Measurements from ENCODE around the gene ARGLU1. TPM values are rescaled to one million over a fixed set of nuclear protein-coding genes. Genes with fewer than 3 reads are reported as not detected.
A peak's percentile ranks its signal among the peaks of the same experiment; 100 is the strongest.

Gene ARGLU1
- polyA plus RNA-seq, 1 donor (not counting 4 experiments of a cell fraction or from before 2014, with no cell fraction given) = 96.8 TPM

DNA sequence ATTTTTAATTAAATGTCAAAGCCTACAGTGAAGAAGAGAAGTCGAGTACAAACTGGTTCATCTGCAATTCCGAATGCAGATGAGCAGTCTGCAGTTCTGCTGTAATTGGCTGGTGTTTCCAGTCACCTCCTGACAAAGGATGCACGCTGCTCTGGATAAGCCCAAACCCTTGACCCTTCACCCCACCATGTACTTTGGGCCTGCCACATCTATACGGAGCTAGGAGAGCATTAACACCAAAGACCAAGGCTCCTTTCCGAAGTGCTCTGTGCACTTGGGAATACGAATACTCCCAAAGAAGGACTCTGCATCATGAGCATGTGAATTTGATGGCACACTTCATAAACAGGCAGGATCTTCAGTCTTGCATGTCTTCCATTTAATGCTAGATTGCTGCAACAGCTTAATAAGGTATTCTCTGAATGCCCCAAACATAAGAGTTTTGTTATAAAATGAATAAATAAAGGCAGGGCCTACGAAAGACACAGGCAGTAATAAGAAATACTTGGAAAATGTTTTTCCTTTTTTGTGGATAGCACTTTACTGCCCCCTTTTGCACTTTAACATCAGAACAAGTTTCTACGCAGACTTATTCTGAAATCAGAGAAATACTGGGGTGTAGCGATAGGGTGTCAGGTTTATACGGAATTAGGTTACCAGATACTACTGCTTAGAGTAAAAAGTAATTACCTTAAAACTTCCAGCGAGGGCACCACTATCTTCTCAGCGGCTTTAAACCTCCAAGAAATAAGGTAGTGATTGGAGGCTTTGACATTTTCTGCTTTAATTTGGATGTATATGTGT, 47.5 kb downstream of the ARGLU1 start:
- DNase-seq (ENCODE audit: low read depth, low spot score) = no peak
- H3K9ac ChIP-seq (ENCODE audit: control insufficient read depth, extremely low read depth, insufficient read depth, low read length) = no peak overlapping the region
- no peaks in the 10 kb centered on the region for H3K9me3 ChIP-seq (ENCODE audit: control insufficient read depth, low read depth, low read length)
- H2AFZ ChIP-seq (ENCODE audit: control insufficient read depth, low read length) = no peak overlapping the region
- H3K27me3 ChIP-seq (ENCODE audit: control insufficient read depth, extremely low read depth, insufficient read depth, low read length) = no peaks in the 10 kb centered on the region
- peak overlapping the region; percentile 63 for H3K27ac ChIP-seq (ENCODE audit: control insufficient read depth, insufficient read depth, low read length)
- peaks cover 59% of the 10 kb centered on the region for H3K4me1 ChIP-seq (ENCODE audit: control insufficient read depth, extremely low read depth, insufficient read depth, low read length)
- dilution Hi-C loops (cut with MboI; ENCODE audit: extremely low pct_ligation_motif_present, low sequenced_read_pairs) = no loop called here
- peak overlapping the region; percentile 76 for H3K4me2 ChIP-seq (ENCODE audit: control insufficient read depth, extremely low read depth, insufficient read depth, low read depth, low read length)
- peaks cover 100% of the 10 kb centered on the region for H3K79me2 ChIP-seq (ENCODE audit: control insufficient read depth, insufficient read depth, low read length)
- FAIRE-seq = no peak
- H4K20me1 ChIP-seq (ENCODE audit: control insufficient read depth, extremely low read depth, insufficient read depth, low read length) = peaks cover 6% of the 10 kb centered on the region
- no peak overlapping the region for H3K4me3 ChIP-seq (ENCODE audit: control insufficient read depth in 2 of 3, extremely low read depth in 1 of 3, insufficient read depth in 2 of 3, low read depth in 1 of 3, low read length in 3 of 3)
- TF ChIP-seq EZH2 (IDR thresholded peaks at IDR 0.05; ENCODE audit: low read length) = no peak
- TF ChIP-seq, protein P1, sequence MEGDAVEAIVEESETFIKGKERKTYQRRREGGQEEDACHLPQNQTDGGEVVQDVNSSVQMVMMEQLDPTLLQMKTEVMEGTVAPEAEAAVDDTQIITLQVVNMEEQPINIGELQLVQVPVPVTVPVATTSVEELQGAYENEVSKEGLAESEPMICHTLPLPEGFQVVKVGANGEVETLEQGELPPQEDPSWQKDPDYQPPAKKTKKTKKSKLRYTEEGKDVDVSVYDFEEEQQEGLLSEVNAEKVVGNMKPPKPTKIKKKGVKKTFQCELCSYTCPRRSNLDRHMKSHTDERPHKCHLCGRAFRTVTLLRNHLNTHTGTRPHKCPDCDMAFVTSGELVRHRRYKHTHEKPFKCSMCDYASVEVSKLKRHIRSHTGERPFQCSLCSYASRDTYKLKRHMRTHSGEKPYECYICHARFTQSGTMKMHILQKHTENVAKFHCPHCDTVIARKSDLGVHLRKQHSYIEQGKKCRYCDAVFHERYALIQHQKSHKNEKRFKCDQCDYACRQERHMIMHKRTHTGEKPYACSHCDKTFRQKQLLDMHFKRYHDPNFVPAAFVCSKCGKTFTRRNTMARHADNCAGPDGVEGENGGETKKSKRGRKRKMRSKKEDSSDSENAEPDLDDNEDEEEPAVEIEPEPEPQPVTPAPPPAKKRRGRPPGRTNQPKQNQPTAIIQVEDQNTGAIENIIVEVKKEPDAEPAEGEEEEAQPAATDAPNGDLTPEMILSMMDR (optimal IDR thresholded peaks at IDR 0.05 in 1 of 3, IDR thresholded peaks at IDR 0.05 in 1 of 3, conservative IDR thresholded peaks at IDR 0.05 in 1 of 3; ENCODE audit: extremely low read depth in 1 of 3, insufficient read depth in 2 of 3, low read length in 3 of 3) = peak in 1 of 3 experiments; percentile 20
- H3K36me3 ChIP-seq (ENCODE audit: control insufficient read depth in 2 of 2, extremely low read depth in 1 of 2, insufficient read depth in 2 of 2, low read length in 2 of 2) = peaks cover 1 to 5% of the 10 kb centered on the region in 2 experiments
- peaks cover 2% of the 10 kb centered on the region for H3K9me1 ChIP-seq (ENCODE audit: control insufficient read depth, extremely low read depth, insufficient read depth, low read length)

GRCh38 chr13:106518512-106518911, 49.4 kb downstream of the ARGLU1 start:
- Histone ChIP-seq H3K9me3 (ENCODE audit: control insufficient read depth, low read depth, low read length) (no peaks in the 10 kb centered on the region), H3K9me1 (ENCODE audit: control insufficient read depth, extremely low read depth, insufficient read depth, low read length) (peaks cover 2% of the 10 kb centered on the region), H4K20me1 (ENCODE audit: control insufficient read depth, extremely low read depth, insufficient read depth, low read length) (peaks cover 5% of the 10 kb centered on the region), H3K4me2 (ENCODE audit: control insufficient read depth, extremely low read depth, insufficient read depth, low read depth, low read length) (no peak overlapping the region), H3K4me3 (ENCODE audit: control insufficient read depth in 2 of 3, extremely low read depth in 1 of 3, insufficient read depth in 2 of 3, low read depth in 1 of 3, low read length in 3 of 3) (no peak overlapping the region), H3K79me2 (ENCODE audit: control insufficient read depth, insufficient read depth, low read length) (peaks cover 100% of the 10 kb centered on the region), H3K4me1 (ENCODE audit: control insufficient read depth, extremely low read depth, insufficient read depth, low read length) (peaks cover 57% of the 10 kb centered on the region), H3K9ac (ENCODE audit: control insufficient read depth, extremely low read depth, insufficient read depth, low read length) (no peak overlapping the region), H3K36me3 (ENCODE audit: control insufficient read depth in 2 of 2, extremely low read depth in 1 of 2, insufficient read depth in 2 of 2, low read length in 2 of 2) (peaks cover 1 to 5% of the 10 kb centered on the region in 2 experiments), H3K27me3 (ENCODE audit: control insufficient read depth, extremely low read depth, insufficient read depth, low read length) (no peaks in the 10 kb centered on the region), H3K27ac (ENCODE audit: control insufficient read depth, insufficient read depth, low read length) (no peak overlapping the region), H2AFZ (ENCODE audit: control insufficient read depth, low read length) (no peak overlapping the region)
- dilution Hi-C loops (cut with MboI; ENCODE audit: extremely low pct_ligation_motif_present, low sequenced_read_pairs) = no loop called here
- TF ChIP-seq, protein P1 (optimal IDR thresholded peaks at IDR 0.05 in 1 of 3, IDR thresholded peaks at IDR 0.05 in 1 of 3, conservative IDR thresholded peaks at IDR 0.05 in 1 of 3; ENCODE audit: extremely low read depth in 1 of 3, insufficient read depth in 2 of 3, low read length in 3 of 3) = no peak
- TF ChIP-seq EZH2 (IDR thresholded peaks at IDR 0.05; ENCODE audit: low read length) = no peak
- DNase-seq (ENCODE audit: low read depth, low spot score) = no peak
- FAIRE-seq = no peak
